Heart right ventricle (tissue), 16 donors: ENCODE results near the gene ERBIN. TPM values are rescaled to one million over a fixed set of nuclear protein-coding genes. Genes with fewer than 3 reads are reported as not detected.
"Not testable (repeated sequence)": the region's sequence is repeated elsewhere in the genome, so short reads cannot be mapped to it uniquely, and the experiment has no call there.

ENCODE experiments used
- ATAC-seq, 8 donors: fragments of 200-7000 bp; cut with Tn5 transposase; one replicate each; pipeline ENCODE4 v1.9.1; 2020; ENCODE audit warnings: mild to moderate bottlenecking in 8 of 8, moderate library complexity in 8 of 8, moderate number of reproducible peaks in 1 of 8
- DNase-seq, 2 donors: peaks; one replicate each; pipeline ENCODE4 v3.0.0-alpha.2; 2020
- H3K27ac ChIP-seq, 10 donors: fragments of 200-600 bp; sonication (generic) in 2 of 10; one replicate each; pipeline versions ENCODE4 v1.5.0 to v1.8.0; 2020 to 2022; ENCODE audit warnings: mild to moderate bottlenecking in 3 of 10
- H3K27me3 ChIP-seq, 7 donors: fragments of 200-600 bp; one replicate each; pipeline ENCODE4 v1.8.0; 2021 to 2022; ENCODE audit warnings: mild to moderate bottlenecking in 2 of 7
- H3K36me3 ChIP-seq, 9 donors: fragments of 200-600 bp; sonication (generic) in 1 of 9; one replicate each; pipeline versions ENCODE4 v1.5.0 to v1.8.0; 2020 to 2022; ENCODE audit warnings: mild to moderate bottlenecking in 2 of 9
- H3K4me1 ChIP-seq, 9 donors: fragments of 200-600 bp; sonication (generic) in 1 of 9; one replicate each; pipeline versions ENCODE4 v1.5.0 to v1.8.0; 2020 to 2022; ENCODE audit warnings: mild to moderate bottlenecking in 4 of 9
- H3K4me3 ChIP-seq, 10 donors: fragments of 200-600 bp; sonication (generic) in 2 of 10; one replicate each; pipeline versions ENCODE4 v1.5.0 to v1.8.0; 2020 to 2022; ENCODE audit warnings: mild to moderate bottlenecking in 7 of 10, moderate library complexity in 2 of 10
- H3K9me3 ChIP-seq, 11 donors: fragments of 200-600 bp in 10 of 11; sonication (generic) in 2 of 11; one replicate each; pipeline versions ENCODE4 v1.5.0 to v1.8.0; 2013 to 2022; ENCODE audit warnings: mild to moderate bottlenecking in 2 of 11, control low read depth in 1 of 11, moderate library complexity in 1 of 11
- WGBS, 2 donors: extraction: QIAGEN DNeasy Blood & Tissue Kit; methylation state at CpG; one replicate each; pipeline ENCODE4 v1.1.7; 2013; ENCODE audit warnings: inconsistent platforms in 1 of 2; 5-methylcytosine and 5-hydroxymethylcytosine counted together
- intact Hi-C, 10 donors: fragments of 100-400 bp; cut with DNase I; formaldehyde crosslinking; loops; one replicate each; pipeline versions ENCODE4 v1.11.1 to v1.14.2; 2022
- polyA plus RNA-seq, 2 donors: library from polyadenylated mRNA; stranded (reverse); fragments of 200-250 nt; gene quantifications; one replicate each; pipeline ENCODE4 v1.2.3, GENCODE V29; 2013
- total RNA-seq, 10 donors: library from RNA; stranded (reverse); fragmentation: NEBNext Ultra II Directional in 3 of 10; extraction: Animal tissue kit (Norgen Biotek cat#: 25700) in 3 of 10; gene quantifications; one replicate each; pipeline versions ENCODE4 v1.2.1 to v1.2.4, GENCODE V29; 2021 to 2023
- TF ChIP-seq, protein P1 (sequence below), 9 donors: fragments of 200-600 bp; sonication (generic) in 2 of 9; IDR thresholded peaks; one replicate each; pipeline versions ENCODE4 v1.5.0 to v1.8.0; 2021 to 2022; ENCODE audit warnings: antibody characterized with exemption in 9 of 9, mild to moderate bottlenecking in 5 of 9, moderate library complexity in 1 of 9
- donor health status: Arrhythmogenic right ventricular cardiomyopathy.
- donor health status: ischemic (EF 13 %, LVEDD 7.1; RV severe dilation, severe dysfunction).
- donor health status: healthy with polysubstance abuse.
- donor health status: DM: no; HTN: yes; CAD: no.
- donor health status: DM: no; HTN: no; CAD: no.
- donor health status: ischemic (EF 25% LVEDD 6.9; RV normal size, moderate dysfunction).
- donor health status: ischemic (EF 25% LVEDD 5.7; RV mildly dilated, moderate dysfunction).
- donor health status: healthy.
- donor health status: DM: yes; HTN: yes; CAD: no.
- donor health status: Ischemic cardiomyopathy.
- donor health status: ischemic (EF 35%, LVEDD 5.7; RV mildly dilated, moderate dysfunction).
- donor health status: nonischemic (EF 11% LVEDD 7.7; RV severe dilation, severe dysfunction).
- donor health status: DM: yes; HTN: yes; CAD: no.
- donor health status: PGD.
- donor health status: ischemic (EF 29% LVEDD 5.4; RV normal size, mild dysfunction).
- donor health status: nonischemic (EF 23%, LVEDD 6.1; RV moderate dilation, normal function).

The ERBIN gene
- total and polyA plus RNA-seq, 12 donors = 7.4 to 63.3 (median 42.5) TPM

DNA sequence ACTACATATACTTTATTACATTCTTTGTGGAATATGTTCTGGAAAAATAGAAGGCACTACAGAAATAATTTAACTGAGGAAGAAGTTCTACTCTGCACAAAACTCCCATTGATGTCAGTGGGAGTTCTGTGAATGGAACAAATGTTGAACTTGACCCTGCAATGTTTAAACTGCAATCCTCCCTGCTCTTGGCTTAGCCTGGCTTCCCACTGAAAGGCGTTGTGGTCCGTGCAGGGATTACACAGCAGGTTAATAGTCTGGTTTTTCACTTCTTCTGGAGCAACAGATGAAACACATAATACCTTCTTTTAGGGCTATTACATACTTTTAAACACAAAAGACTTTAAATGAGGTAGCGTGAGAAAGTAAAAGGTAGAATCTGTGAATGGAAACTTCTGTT, 12.9 kb upstream of the ERBIN start:
- Histone ChIP-seq H3K27me3 (no peaks in the 10 kb centered on the region), H3K36me3 (no peaks in the 10 kb centered on the region), H3K4me1 (peaks cover 0 to 5% (median 0%) of the 10 kb centered on the region in 9 donors), H3K4me3 (no peak overlapping the region), H3K9me3 (no peaks in the 10 kb centered on the region), H3K27ac (no peak overlapping the region)
- ATAC-seq = no peak
- intact Hi-C loops = no loop called here
- DNase-seq = no peak
- 68 to 70% methylated on average over 3 of the region's 3 CpGs for WGBS, 2 donors
- TF ChIP-seq, protein P1, sequence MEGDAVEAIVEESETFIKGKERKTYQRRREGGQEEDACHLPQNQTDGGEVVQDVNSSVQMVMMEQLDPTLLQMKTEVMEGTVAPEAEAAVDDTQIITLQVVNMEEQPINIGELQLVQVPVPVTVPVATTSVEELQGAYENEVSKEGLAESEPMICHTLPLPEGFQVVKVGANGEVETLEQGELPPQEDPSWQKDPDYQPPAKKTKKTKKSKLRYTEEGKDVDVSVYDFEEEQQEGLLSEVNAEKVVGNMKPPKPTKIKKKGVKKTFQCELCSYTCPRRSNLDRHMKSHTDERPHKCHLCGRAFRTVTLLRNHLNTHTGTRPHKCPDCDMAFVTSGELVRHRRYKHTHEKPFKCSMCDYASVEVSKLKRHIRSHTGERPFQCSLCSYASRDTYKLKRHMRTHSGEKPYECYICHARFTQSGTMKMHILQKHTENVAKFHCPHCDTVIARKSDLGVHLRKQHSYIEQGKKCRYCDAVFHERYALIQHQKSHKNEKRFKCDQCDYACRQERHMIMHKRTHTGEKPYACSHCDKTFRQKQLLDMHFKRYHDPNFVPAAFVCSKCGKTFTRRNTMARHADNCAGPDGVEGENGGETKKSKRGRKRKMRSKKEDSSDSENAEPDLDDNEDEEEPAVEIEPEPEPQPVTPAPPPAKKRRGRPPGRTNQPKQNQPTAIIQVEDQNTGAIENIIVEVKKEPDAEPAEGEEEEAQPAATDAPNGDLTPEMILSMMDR (IDR thresholded peaks at IDR 0.05) = no peak

DNA sequence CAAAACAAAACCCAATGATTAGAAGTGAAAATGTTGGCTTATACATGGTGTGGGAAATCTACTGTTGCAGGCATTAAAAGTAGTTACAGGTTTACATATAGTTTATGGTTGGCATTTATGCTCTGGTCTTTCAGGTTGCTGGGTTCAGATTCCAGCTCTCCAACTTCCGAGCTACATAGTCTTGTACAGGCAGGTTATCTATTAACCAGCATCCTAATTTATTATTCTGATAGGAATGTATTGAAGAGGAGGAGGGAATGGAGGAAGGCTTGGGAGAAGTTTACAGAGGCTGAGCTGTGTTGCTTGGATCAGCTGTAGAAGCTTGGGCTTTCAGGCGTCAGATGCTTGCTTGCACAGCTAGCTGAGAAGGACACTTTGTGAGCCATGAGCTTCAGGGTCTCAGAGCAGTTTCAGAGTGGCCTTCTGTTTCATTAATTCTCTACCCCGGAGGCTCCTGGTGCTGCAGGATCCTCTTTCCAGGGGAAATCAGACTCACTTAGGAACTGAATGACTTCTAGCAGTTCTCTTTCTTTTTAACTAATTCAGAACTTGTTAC, 11.7 kb upstream of the ERBIN start:
- H3K4me3 ChIP-seq = no peak overlapping the region
- no peak overlapping the region for H3K27ac ChIP-seq
- DNase-seq (no peak), ATAC-seq (no peak)
- 60% methylated on average over 3 of the region's 3 CpGs for WGBS, 2 donors
- H3K27me3 ChIP-seq = no peaks in the 10 kb centered on the region
- no peaks in the 10 kb centered on the region for H3K9me3 ChIP-seq
- H3K36me3 ChIP-seq = no peaks in the 10 kb centered on the region
- TF ChIP-seq, protein P1 (IDR thresholded peaks at IDR 0.05) = no peak
- peaks cover 0 to 5% (median 0%) of the 10 kb centered on the region in 9 donors for H3K4me1 ChIP-seq
- intact Hi-C loops = no loop called here

DNA sequence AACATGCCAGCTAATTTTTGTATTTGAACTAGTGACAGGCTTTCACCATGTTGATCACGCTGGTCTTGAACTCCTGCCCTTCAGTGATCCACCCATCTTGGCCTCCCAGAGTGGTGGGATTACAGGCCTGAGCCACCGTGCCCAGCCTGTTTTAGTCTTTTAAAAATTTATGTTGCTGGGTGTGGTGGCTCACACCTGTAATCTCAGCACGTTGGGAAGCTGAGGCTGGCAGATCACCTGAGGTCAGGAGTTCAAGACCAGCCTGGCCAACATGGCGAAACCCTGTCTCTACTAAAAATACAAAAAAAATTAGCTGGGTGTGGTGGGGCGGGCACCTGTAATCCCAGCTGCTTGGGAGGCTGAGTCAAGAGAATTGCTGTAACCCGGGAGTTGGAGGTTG, 10.7 kb upstream of the ERBIN start:
- H3K4me3 ChIP-seq, intact Hi-C loops, H3K27ac ChIP-seq, H3K4me1 ChIP-seq, H3K36me3 ChIP-seq, H3K27me3 ChIP-seq, H3K9me3 ChIP-seq, DNase-seq, ATAC-seq: not testable (repeated sequence)
- 95 to 96% methylated on average over 6 of the region's 6 CpGs for WGBS, 2 donors

DNA sequence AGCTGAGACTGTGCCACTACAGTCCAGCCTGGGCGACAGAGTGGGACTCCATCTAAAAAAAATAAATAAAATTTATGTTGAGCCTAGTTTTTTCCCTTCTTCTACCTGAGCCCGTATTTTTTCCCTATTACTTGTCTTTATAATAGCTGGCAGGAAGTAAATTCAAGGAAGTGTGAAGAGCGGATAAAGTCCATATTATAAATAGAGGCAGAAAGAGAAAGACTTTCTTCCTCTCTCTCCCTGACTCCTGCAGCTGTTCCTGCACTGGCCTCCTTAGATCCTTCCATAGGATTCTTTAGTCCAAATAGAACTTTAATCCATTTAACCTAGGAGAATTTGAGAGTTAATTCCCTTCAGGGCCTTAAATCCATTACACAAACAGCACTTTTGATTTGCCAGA, 10.3 kb upstream of the ERBIN start:
- no peak for ATAC-seq

DNA sequence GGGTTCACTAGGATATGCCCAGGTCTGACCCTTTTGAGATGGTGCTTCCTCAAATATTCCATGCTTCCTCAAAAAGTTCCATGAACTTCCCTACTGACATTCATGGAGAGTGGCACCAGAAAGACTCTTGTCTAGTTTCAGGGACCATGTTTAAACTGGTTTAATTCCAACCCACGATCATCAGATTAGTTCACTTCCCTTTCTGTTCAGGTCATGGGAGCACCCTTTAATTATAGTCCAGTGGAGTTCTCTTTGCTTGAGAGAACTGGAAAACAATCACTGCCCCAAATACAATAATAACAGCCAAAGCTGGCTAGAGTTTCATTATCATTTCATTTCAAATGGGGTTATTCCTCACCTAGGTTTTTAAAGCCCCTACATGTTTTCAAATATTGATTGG, 9.7 kb upstream of the ERBIN start:
- no peaks in the 10 kb centered on the region for H3K36me3 ChIP-seq
- no peak for DNase-seq
- ATAC-seq = no peak
- no peaks in the 10 kb centered on the region for H3K27me3 ChIP-seq
- WGBS, 2 donors = 42 to 55% methylated on average over 1 of the region's 1 CpG
- intact Hi-C loops = no loop called here
- no peak overlapping the region for H3K4me3 ChIP-seq
- H3K4me1 ChIP-seq = peaks cover 0 to 7% (median 0%) of the 10 kb centered on the region in 9 donors
- H3K27ac ChIP-seq = no peak overlapping the region
- no peaks in the 10 kb centered on the region for H3K9me3 ChIP-seq
- TF ChIP-seq, protein P1 (IDR thresholded peaks at IDR 0.05) = no peak

More for the DNA sequence above, 10.3 kb upstream of the ERBIN start:
- no peaks in the 10 kb centered on the region for H3K27me3 ChIP-seq
- peaks cover 0 to 7% (median 0%) of the 10 kb centered on the region in 9 donors for H3K4me1 ChIP-seq
- TF ChIP-seq, protein P1 (IDR thresholded peaks at IDR 0.05) = no peak
- no peaks in the 10 kb centered on the region for H3K9me3 ChIP-seq
- DNase-seq = no peak
- no peak overlapping the region for H3K4me3 ChIP-seq
- intact Hi-C loops = no loop called here
- no peaks in the 10 kb centered on the region for H3K36me3 ChIP-seq
- WGBS, 2 donors = 78 to 82% methylated on average over 3 of the region's 3 CpGs
- no peak overlapping the region for H3K27ac ChIP-seq
